Adrenal gland (tissue), 5 donors: ENCODE data around the gene POMT1.

Experiments
- CTCF ChIP-seq, 6 experiments: fragments of 450-650 bp in 4 of 6; fragments of 200-600 bp in 2 of 6; sonication (generic) in 1 of 6; IDR thresholded peaks; 1 replicate in 5 of 6; 2 replicates in 1 of 6; pipeline versions ENCODE4 v1.5.1 to v1.8.0; 2016 to 2021; ENCODE audit warnings: antibody characterized with exemption in 6 of 6, mild to moderate bottlenecking in 2 of 6, moderate library complexity in 1 of 6
- POLR2A ChIP-seq, 2 donors: fragments of 450-650 bp; IDR thresholded peaks; one replicate each; pipeline ENCODE4 v1.6.1; 2017; ENCODE audit warnings: antibody characterized with exemption in 2 of 2, mild to moderate bottlenecking in 2 of 2, moderate library complexity in 1 of 2
- donor health status: DM: no; HTN: no; CAD: no.

- TF ChIP-seq POLR2A (IDR thresholded peaks at IDR 0.05) (no peak), CTCF (IDR thresholded peaks at IDR 0.05) (no peak)
Measured at GRCh38 chr9:131469951-131470350, 32.8 kb upstream of the POMT1 start.
